ENCODE measurements around the gene GRHL1.

GRHL1 gene

GRCh38 chr2:10022445-10022844 lies 71.0 kb downstream of the GRHL1 start:
- Histone ChIP-seq H3K9me2 (replicated peaks; ENCODE audit: insufficient read depth, low read length) (no peaks in the 10 kb centered on the region), H3K27me3 (ENCODE audit: low read length) (no peaks in the 10 kb centered on the region), H4K20me1 (ENCODE audit: low read depth, low read length) (no peaks in the 10 kb centered on the region), H3K27ac (ENCODE audit: low read depth, low read length) (no peak overlapping the region), H3K9me3 (ENCODE audit: insufficient read depth, low read length) (no peaks in the 10 kb centered on the region), H3K4me3 (ENCODE audit: insufficient read depth, low read length, poor library complexity, severe bottlenecking) (no peak overlapping the region), H3F3A (ENCODE audit: insufficient read depth) (no peaks in the 10 kb centered on the region), H3K4me2 (ENCODE audit: low read depth, low read length, poor library complexity, severe bottlenecking) (no peak overlapping the region), H3K9ac (ENCODE audit: low read length) (no peak overlapping the region), H3K79me2 (ENCODE audit: insufficient read depth, low read length) (no peaks in the 10 kb centered on the region), H2AFZ (ENCODE audit: low read depth, low read length, severe bottlenecking) (no peak overlapping the region), H3K36me3 (ENCODE audit: low read length) (no peaks in the 10 kb centered on the region)
- TF ChIP-seq EZH2phosphoT487 (conservative IDR thresholded peaks at IDR 0.05; ENCODE audit: low read length): no peak
- no peak for TF ChIP-seq CTCF (IDR thresholded peaks at IDR 0.05; ENCODE audit: insufficient read depth, low read length, poor library complexity, severe bottlenecking)

- no peaks in the 10 kb centered on the region for H3K9me3 ChIP-seq (ENCODE audit: insufficient read depth, low read length)
Measured at GRCh38 chr2:10022966-10023662, 71.6 kb downstream of the GRHL1 start.

GRCh38 chr2:10026940-10027569 lies 75.6 kb downstream of the GRHL1 start:
- Histone ChIP-seq H3K27me3 (ENCODE audit: low read length) (no peaks in the 10 kb centered on the region), H3K4me2 (ENCODE audit: low read depth, low read length, poor library complexity, severe bottlenecking) (no peak overlapping the region), H2AFZ (ENCODE audit: low read depth, low read length, severe bottlenecking) (no peak overlapping the region), H3K36me3 (ENCODE audit: low read length) (no peaks in the 10 kb centered on the region), H3K9ac (ENCODE audit: low read length) (no peak overlapping the region), H3K9me3 (ENCODE audit: insufficient read depth, low read length) (no peaks in the 10 kb centered on the region), H3K4me3 (ENCODE audit: insufficient read depth, low read length, poor library complexity, severe bottlenecking) (no peak overlapping the region), H4K20me1 (ENCODE audit: low read depth, low read length) (no peaks in the 10 kb centered on the region), H3F3A (ENCODE audit: insufficient read depth) (no peaks in the 10 kb centered on the region), H3K9me2 (replicated peaks; ENCODE audit: insufficient read depth, low read length) (no peaks in the 10 kb centered on the region), H3K27ac (ENCODE audit: low read depth, low read length) (no peak overlapping the region), H3K79me2 (ENCODE audit: insufficient read depth, low read length) (no peaks in the 10 kb centered on the region)
- no peak for TF ChIP-seq EZH2phosphoT487 (conservative IDR thresholded peaks at IDR 0.05; ENCODE audit: low read length)
- TF ChIP-seq CTCF (IDR thresholded peaks at IDR 0.05; ENCODE audit: insufficient read depth, low read length, poor library complexity, severe bottlenecking): no peak

More at GRCh38 chr2:10022966-10023662, 71.6 kb downstream of the GRHL1 start:
- Histone ChIP-seq H3K27me3 (ENCODE audit: low read length) (no peaks in the 10 kb centered on the region), H3K4me3 (ENCODE audit: insufficient read depth, low read length, poor library complexity, severe bottlenecking) (no peak overlapping the region), H3K36me3 (ENCODE audit: low read length) (no peaks in the 10 kb centered on the region), H3K79me2 (ENCODE audit: insufficient read depth, low read length) (no peaks in the 10 kb centered on the region), H3K4me2 (ENCODE audit: low read depth, low read length, poor library complexity, severe bottlenecking) (no peak overlapping the region), H3K9me2 (replicated peaks; ENCODE audit: insufficient read depth, low read length) (no peaks in the 10 kb centered on the region), H3K9ac (ENCODE audit: low read length) (no peak overlapping the region), H3F3A (ENCODE audit: insufficient read depth) (no peaks in the 10 kb centered on the region), H4K20me1 (ENCODE audit: low read depth, low read length) (no peaks in the 10 kb centered on the region), H3K27ac (ENCODE audit: low read depth, low read length) (no peak overlapping the region), H2AFZ (ENCODE audit: low read depth, low read length, severe bottlenecking) (no peak overlapping the region)
- TF ChIP-seq CTCF (IDR thresholded peaks at IDR 0.05; ENCODE audit: insufficient read depth, low read length, poor library complexity, severe bottlenecking) (no peak), EZH2phosphoT487 (conservative IDR thresholded peaks at IDR 0.05; ENCODE audit: low read length) (no peak)

Data from SU-DHL-6 (cell line).